Liver (tissue), 3 donors: ENCODE measurements around the gene PLEKHO2.

ENCODE experiments used
- ATF3 ChIP-seq: IDR thresholded peaks from 2 replicates; pipeline ENCODE4 v1.6.1; 2016; ENCODE audit warnings: antibody characterized with exemption
- CTCF ChIP-seq: fragments of 150-350 bp; IDR thresholded peaks from 2 replicates; pipeline ENCODE4 v1.5.1; 2017; ENCODE audit warnings: improper control_type of control experiment, low read depth, low read length; ENCODE audit not compliant: missing input control
- EGR1 ChIP-seq, 2 donors: IDR thresholded peaks; 2 replicates each; pipeline ENCODE4 v1.6.1; 2016 to 2018; ENCODE audit warnings: antibody characterized with exemption in 2 of 2, low read depth in 2 of 2
- FOXA2 ChIP-seq: IDR thresholded peaks from 2 replicates; pipeline ENCODE4 v1.6.1; 2016; ENCODE audit warnings: antibody characterized with exemption
- JUND ChIP-seq, 2 donors: IDR thresholded peaks; 2 replicates each; pipeline ENCODE4 v1.6.1; 2016; ENCODE audit warnings: antibody characterized with exemption in 2 of 2
- MAX ChIP-seq: IDR thresholded peaks from 2 replicates; pipeline ENCODE4 v1.6.1; 2016; ENCODE audit warnings: antibody characterized with exemption
- RAD21 ChIP-seq, 2 donors: IDR thresholded peaks; 2 replicates each; pipeline ENCODE4 v1.6.1; 2016; ENCODE audit warnings: antibody characterized with exemption in 2 of 2, mild to moderate bottlenecking in 2 of 2
- REST ChIP-seq: IDR thresholded peaks from 2 replicates; pipeline ENCODE4 v1.6.1; 2016; ENCODE audit warnings: antibody characterized with exemption, mild to moderate bottlenecking
- SP1 ChIP-seq: IDR thresholded peaks from 2 replicates; pipeline ENCODE4 v1.6.1; 2018; ENCODE audit warnings: antibody characterized with exemption, mild to moderate bottlenecking
- YY1 ChIP-seq: IDR thresholded peaks from 2 replicates; pipeline ENCODE4 v1.6.1; 2016; ENCODE audit warnings: antibody characterized with exemption, mild to moderate bottlenecking
- ZBTB33 ChIP-seq: IDR thresholded peaks from 2 replicates; pipeline ENCODE4 v1.6.1; 2016; ENCODE audit warnings: antibody characterized with exemption
- donor health status: healthy.
- donor health status: healthy.

- TF ChIP-seq CTCF (no peak), MAX (no peak), FOXA2 (no peak), EGR1 (IDR thresholded peaks at IDR 0.05; ENCODE audit: low read depth in 2 of 2) (no peak), YY1 (no peak), RAD21 (IDR thresholded peaks at IDR 0.05) (no peak), SP1 (no peak), ZBTB33 (no peak), ATF3 (no peak), REST (no peak), JUND (IDR thresholded peaks at IDR 0.05) (no peak)
Observed at GRCh38 chr15:64909546-64909945, 67.8 kb downstream of the PLEKHO2 start.
